ENCODE measurements around the gene ACSM2A.
"Not testable (repeated sequence)": the region's sequence is repeated elsewhere in the genome, so short reads cannot be mapped to it uniquely, and the experiment has no call there.

The ACSM2A gene

GRCh38 chr16:20451364-20451763 is at the start of gene ACSM2A:
Gene ACSM2A, plus strand, starts transcription at chr16:20451521. Its CDS starts 8,594 bp downstream, at chr16:20460115.
- not testable (repeated sequence) for FAIRE-seq

GRCh38 chr16:20402651-20403050 is 48.7 kb upstream of the ACSM2A start:
- no peak for FAIRE-seq

- no peak for FAIRE-seq
These were observed 46.7 kb upstream of the ACSM2A start, which contains the start of gene PDILT for GRCh38 chr16:20404637-20405036. Gene PDILT, minus strand, starts transcription at chr16:20404737. Its CDS starts 5,437 bp downstream, at chr16:20399300.

- FAIRE-seq, result no peak
These were observed 41.8 kb upstream of the ACSM2A start, which contains the start of gene ACSM5 for GRCh38 chr16:20409398-20410120. Gene ACSM5, plus strand, starts transcription at chr16:20409534. Its CDS starts 1,951 bp downstream, at chr16:20411485.

- no peak for FAIRE-seq
These were observed 41.1 kb upstream of the ACSM2A start for GRCh38 chr16:20410121-20410723.

GRCh38 chr16:20411055-20411454 is 40.3 kb upstream of the ACSM2A start:
- FAIRE-seq, result no peak

GRCh38 chr16:20415541-20415940 is 35.8 kb upstream of the ACSM2A start:
- no peak for FAIRE-seq

GRCh38 chr16:20419093-20419492 is 32.2 kb upstream of the ACSM2A start:
- not testable (repeated sequence) for FAIRE-seq

- FAIRE-seq, result not testable (repeated sequence)
These were observed 29.6 kb upstream of the ACSM2A start for GRCh38 chr16:20421748-20422147.

- not testable (repeated sequence) for FAIRE-seq
These were observed 27.6 kb upstream of the ACSM2A start for GRCh38 chr16:20423772-20424128.

GRCh38 chr16:20424129-20424866 is 27.0 kb upstream of the ACSM2A start:
- no peak for FAIRE-seq

GRCh38 chr16:20427401-20427797 is 23.9 kb upstream of the ACSM2A start:
- not testable (repeated sequence) for FAIRE-seq

- FAIRE-seq, result not testable (repeated sequence)
These were observed 21.8 kb upstream of the ACSM2A start for GRCh38 chr16:20429499-20429898.

- not testable (repeated sequence) for FAIRE-seq
These were observed 20.8 kb upstream of the ACSM2A start for GRCh38 chr16:20430480-20430879.

GRCh38 chr16:20430948-20431347 is 20.4 kb upstream of the ACSM2A start:
- no peak for FAIRE-seq

- not testable (repeated sequence) for FAIRE-seq
These were observed 12.4 kb upstream of the ACSM2A start for GRCh38 chr16:20438950-20439349.

GRCh38 chr16:20439820-20440231 is 11.5 kb upstream of the ACSM2A start:
- FAIRE-seq, result not testable (repeated sequence)

GRCh38 chr16:20440731-20441130 is 10.6 kb upstream of the ACSM2A start:
- FAIRE-seq, result not testable (repeated sequence)

- FAIRE-seq, result no peak
These were observed 10.1 kb upstream of the ACSM2A start for GRCh38 chr16:20441191-20441590.

- not testable (repeated sequence) for FAIRE-seq
These were observed 9.5 kb upstream of the ACSM2A start for GRCh38 chr16:20441859-20442258.

GRCh38 chr16:20446652-20447393 is 4.5 kb upstream of the ACSM2A start:
- FAIRE-seq, result not testable (repeated sequence)

- FAIRE-seq, result not testable (repeated sequence)
These were observed 2.3 kb downstream of the ACSM2A start for GRCh38 chr16:20453633-20454032.

- not testable (repeated sequence) for FAIRE-seq
These were observed 7.9 kb downstream of the ACSM2A start for GRCh38 chr16:20459227-20459626.
